COLO668 (cell line): ENCODE measurements around the gene ADH7.
"Not testable (repeated sequence)": the region's sequence is repeated elsewhere in the genome, so short reads cannot be mapped to it uniquely, and the experiment has no call there.

Experiments used
- DNase-seq: peaks from one replicate; lab custom pipeline; 2025; ENCODE audit not compliant: unreplicated experiment; lab: John Stamatoyannopoulos, UW

Gene ADH7

DNA sequence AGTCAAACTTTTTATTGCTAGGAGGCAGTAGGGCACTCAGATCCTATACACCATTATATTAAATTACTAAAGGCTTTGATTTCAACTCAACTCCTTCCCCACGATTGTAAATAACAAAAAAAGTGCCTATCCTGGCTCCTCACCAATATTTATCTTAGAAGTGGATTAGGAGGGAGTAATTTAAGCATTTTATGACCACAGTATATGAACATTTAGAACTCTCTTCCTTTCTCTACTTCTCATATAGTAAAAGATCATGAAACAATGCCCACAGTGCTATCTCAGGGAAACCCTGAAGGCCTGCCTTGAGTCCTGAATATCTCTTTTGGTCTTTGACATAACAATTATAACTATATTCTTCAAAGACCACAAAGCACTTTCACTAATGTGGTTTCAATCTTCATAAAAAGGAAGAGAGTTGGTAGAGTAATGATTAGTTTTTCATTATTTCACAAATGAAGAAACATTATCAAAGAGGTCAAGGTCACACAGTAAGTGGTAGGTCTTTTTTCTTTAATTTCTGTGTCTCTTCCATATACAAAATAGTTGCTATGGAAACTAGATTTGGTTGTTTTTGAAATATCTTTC is 53.5 kb downstream of the ADH7 start:
- no peak for DNase-seq

DNA sequence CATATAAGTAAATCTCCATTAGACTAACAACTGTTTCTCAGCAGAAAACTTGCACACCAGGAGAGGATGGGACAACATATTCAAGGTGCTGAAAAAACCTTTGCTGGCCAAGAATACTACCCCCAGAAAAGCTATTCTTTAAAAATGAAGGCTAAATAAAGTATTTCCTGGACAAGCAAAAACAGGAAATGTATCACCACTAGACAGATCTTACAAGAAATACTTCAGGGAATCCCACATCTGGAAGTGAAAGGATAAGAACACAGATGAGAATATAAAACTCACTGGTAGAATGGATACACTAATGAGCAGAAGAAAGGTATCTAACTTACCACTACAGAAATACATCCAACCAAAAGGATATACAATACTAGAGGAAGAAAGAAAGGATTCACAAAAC is 55.6 kb downstream of the ADH7 start:
- no peak for DNase-seq

DNA sequence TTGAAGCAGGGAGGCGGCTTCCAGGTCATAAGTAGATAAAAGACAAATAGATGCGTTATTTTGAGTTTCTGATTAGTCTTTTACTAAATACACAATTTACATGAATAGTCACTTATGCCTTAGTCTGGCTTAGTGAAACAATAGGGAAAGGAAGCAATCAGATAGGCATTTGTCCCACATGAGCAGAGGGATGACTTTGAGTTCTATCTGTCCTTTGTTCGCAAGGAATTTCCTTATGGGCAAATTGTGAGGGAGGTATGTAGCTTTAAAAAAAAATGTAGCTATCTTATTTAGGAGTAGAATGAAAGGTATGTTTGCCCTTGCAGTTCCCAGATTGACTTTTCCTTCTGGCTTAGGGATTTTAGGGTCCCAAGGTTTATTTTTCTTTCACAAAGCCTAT is 56.3 kb downstream of the ADH7 start:
- no peak for DNase-seq

DNA sequence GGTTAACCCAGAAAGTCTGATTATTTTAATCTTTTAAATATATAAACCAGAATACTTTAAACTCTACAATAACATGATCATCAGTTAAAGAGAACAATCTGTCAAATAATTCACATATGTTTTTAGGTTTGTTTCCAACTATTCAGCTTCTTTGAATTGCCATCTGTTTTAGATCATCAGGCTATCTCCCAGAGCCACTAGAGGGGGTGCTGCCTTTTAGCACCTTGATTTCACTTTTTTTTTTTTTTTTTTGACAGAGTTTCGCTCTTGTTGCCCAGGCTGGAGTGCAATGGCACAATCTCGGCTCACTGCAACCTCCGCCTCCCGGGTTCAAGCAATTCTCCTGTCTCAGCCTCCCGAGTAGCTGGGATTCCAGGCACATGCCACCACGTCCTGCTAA is 57.8 kb downstream of the ADH7 start:
- DNase-seq: not testable (repeated sequence)

DNA sequence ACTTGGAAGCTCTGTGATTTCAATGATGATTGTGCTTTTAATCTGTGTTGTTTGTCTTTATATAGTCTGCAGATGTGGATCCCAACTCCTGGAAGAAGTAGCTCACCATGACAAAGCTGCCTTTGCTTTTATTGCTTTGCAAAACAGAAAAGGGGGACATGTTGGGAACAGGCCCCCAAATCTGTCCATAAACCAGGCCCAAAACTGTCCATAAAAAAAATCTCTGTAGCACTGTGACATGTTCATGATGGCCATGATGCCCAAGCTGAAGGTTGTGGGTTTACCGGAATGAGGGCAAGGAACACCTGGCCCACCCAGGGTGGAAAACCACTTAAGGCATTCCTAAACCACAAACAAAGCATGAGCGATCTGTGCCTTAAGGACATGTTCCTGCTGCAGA is 62.7 kb downstream of the ADH7 start:
- DNase-seq: not testable (repeated sequence)

DNA sequence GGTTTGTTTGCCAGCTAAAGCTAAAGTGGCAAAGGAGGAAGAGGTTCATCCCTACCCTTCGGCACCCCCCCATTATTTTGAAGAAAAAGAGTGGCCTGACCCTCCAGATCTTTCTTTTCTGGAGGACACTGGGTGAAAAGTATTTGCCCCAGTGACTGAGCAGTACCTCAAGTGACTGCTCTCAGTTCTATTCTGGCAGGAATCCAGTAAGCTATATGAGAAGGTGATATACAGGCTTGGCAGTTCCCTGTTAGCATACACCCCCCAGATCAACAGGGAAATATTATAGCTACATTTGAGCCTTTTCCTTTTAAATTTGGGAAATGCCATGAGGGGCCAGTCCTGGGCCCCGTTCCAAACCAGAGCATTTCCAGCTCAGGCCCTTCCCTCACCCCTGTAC is 67.3 kb downstream of the ADH7 start:
- not testable (repeated sequence) for DNase-seq

DNA sequence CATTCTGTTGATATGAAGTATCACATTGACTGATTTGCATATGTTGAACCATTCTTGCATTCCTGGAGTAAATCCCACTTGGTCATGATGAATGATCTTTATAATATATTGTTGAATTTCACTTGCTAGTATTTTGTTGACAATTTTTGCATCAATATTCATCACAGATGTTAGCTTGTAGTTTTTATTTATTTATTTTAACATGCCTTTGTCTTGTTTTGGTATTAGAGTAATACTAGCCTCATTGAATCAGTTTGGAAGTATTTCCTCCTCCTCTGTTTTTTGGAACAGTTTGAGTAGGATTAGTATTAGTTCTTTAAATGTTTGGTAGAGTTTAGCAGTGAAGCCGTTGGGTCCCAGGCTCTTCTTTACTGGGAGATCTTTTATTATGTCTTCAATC is 68.7 kb downstream of the ADH7 start:
- no peak for DNase-seq

DNA sequence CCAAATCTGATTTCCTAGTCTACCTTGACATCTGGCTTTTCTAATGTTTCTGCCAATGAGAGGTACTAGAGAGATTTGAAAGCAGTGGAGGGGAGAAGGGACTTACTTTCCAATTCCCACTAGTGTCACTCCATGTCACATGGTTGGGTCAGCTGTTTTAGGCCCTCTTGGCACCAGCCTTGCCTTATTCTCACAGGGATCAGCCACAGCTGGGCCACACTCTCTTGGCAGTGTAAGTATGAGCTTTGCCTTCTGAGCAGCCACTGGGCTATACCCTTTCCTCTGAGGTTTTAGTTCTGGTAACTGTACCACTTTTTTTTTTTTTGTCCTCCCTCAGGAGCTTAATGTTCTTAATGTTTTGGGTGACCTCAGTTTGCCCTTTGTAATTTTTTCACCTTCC is 72.4 kb downstream of the ADH7 start:
- no peak for DNase-seq
